Measurements from ENCODE around the gene AXL.
"Not testable (repeated sequence)": the region's sequence is repeated elsewhere in the genome, so short reads cannot be mapped to it uniquely, and the experiment has no call there.

Gene AXL

DNA sequence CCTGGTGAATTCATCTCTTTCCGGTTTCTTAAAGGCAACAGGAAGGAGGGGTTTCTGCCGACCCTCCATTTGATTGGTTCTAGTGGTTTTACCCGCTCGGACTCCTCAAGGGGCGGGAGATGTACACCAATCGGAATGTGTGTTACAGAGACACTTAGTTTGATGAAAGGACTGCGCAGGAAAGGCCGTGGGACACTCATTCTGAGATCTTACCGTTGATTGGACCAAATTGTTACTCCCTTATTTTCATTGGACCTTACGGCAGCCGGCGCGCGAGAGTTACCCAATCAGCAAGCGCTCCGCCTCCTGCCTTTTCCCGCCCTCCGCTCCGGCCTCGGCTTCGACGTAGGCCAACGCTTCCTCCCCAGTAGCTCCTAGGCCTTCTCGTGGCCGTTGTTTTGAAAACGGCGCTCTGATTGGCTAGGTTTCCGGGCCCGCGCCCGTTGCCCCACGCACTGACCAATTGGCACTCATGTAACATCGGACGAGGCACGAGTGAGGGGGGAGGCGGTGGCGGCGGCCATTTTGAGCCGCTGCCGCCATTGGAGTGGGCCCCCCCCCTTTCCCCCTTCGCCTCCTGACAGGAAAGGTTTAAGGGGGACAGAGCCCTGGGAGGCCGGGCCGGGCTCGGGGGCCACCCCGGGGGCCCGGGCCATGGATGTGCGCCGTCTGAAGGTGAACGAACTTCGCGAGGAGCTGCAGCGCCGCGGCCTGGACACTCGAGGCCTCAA lies 45.0 kb downstream of the AXL start, which contains the start of gene HNRNPUL1:
HNRNPUL1 (plus strand) TSS at position 523 of the 731 bp plus-strand sequence; CDS start at position 655, 132 bp downstream.
- in situ Hi-C loops (cut with HindIII; ENCODE audit: low pct_ligation_motif_present, low pct_unique_long_range_greater_than_20kb, low sequenced_read_pairs), result no loop called here

DNA sequence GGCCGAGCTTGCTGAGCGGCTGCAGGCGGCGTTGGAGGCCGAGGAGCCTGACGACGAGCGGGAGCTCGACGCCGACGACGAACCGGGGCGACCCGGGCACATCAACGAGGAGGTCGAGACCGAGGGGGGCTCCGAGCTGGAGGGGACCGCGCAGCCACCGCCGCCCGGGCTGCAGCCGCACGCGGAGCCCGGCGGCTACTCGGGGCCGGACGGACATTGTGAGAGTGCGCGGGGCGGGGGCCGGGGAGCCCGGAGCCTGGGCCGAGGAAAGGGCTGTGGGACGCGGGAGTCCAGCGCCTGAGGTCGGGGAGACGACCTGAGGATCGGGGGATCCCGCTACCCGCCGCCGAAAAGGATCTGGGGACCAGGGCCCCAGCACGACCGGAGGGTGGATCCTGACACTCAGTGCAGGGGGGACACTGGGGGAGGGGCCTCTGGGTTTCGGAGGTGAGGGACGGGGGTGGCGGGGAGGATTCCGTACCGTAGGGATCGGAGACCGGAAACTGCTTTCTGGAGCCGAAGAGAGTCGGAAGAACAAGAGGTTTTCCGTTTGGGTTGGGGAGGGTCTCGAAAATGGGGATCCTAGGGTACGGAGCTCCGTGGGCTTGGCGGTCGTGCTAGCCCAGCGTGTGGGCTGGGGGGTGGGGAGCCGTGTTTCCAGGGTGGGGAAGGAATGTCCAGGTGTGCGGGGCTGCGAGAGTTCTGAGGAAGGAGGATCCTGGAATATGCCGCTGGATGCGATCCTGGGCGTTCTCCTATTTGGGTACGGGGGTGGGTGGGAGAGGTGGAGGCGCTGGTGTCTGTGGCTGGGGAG lies 45.8 kb downstream of the AXL start:
- DNase-seq, result peak; percentile 44
- in situ Hi-C loops (cut with HindIII; ENCODE audit: low pct_ligation_motif_present, low pct_unique_long_range_greater_than_20kb, low sequenced_read_pairs), result no loop called here

More for the DNA sequence above, 45.0 kb downstream of the AXL start, which contains the start of gene HNRNPUL1:
- peak; percentile 99 for DNase-seq

DNA sequence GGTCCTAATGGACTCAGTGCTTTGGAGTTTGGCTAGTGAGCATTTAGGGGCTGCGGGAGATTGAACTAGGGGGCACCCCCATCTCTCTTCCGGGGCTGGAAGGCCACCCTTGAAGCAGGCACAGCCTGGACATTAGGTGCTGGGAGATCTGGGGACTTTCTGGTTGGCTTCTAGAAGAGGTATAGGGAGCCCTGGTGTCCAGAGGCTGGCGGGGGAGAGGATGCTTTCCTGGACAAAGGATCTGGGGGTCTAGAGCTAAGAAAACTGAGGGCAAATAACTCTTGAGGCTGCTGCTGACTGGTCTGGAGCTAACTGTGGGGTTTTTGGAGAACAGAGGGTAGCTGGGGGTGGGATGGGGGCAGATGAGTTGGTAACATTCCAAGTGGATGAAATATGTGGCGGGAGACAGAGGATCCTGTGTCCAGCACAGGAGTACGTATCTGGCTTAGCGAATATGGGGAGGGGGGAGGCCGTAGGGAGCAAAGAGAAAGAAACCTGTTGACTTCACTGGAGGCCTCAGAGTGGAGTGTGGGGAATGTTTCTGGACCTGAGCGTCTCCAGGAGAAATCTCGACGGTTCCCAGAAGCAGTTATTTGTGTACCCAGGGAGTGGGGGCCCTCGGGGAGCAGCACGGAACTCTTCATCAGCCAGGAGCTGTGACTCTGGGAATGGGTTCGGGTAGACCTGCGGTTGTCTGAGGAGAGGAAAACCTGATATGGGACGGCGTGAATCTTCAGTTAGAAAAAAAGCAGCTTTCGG lies 46.6 kb downstream of the AXL start:
- in situ Hi-C loops (cut with HindIII; ENCODE audit: low pct_ligation_motif_present, low pct_unique_long_range_greater_than_20kb, low sequenced_read_pairs), result no loop called here
- DNase-seq, result no peak

DNA sequence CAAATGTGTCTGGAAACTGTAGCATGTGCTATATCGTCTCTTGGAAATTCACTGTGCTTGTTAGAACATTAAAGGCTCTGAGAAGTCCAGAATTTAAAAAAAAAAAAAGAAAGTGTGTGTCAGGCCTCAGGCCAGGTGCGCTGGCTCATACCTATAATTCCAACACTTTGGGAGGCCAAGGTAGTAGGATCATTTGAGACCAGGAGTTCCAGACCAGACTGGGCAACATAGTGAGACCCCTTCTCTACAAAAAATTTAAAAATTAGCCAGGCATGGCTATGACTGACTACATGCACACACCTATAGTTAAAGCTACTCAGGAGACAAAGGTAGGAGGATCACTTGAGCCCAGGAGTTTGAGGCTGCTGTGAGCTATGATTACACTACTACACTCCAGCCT lies 50.0 kb downstream of the AXL start:
- in situ Hi-C loops (cut with HindIII; ENCODE audit: low pct_ligation_motif_present, low pct_unique_long_range_greater_than_20kb, low sequenced_read_pairs), result no loop called here

DNA sequence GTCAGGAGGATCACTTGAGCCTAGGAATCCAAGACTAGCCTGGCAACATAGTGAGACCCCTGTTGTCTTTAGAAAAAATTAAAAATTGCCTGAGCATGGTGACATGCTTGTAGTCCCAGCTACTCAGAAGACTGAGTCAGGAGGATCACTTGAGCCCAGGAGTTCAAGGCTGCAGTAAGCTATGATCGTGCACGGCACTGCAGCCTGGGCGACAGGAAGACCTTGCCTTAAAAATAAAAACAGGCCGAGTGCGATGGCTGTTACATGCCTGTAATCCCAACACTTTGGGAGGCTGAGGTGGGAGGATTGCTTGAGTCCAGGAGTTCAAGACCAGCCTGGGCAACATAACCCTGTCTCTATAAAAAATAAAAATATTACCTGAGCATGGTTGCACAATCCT lies 50.5 kb downstream of the AXL start:
- in situ Hi-C loops (cut with HindIII; ENCODE audit: low pct_ligation_motif_present, low pct_unique_long_range_greater_than_20kb, low sequenced_read_pairs), result no loop called here
- DNase-seq, result no peak

More for the DNA sequence above, 50.0 kb downstream of the AXL start:
- DNase-seq, result no peak

DNA sequence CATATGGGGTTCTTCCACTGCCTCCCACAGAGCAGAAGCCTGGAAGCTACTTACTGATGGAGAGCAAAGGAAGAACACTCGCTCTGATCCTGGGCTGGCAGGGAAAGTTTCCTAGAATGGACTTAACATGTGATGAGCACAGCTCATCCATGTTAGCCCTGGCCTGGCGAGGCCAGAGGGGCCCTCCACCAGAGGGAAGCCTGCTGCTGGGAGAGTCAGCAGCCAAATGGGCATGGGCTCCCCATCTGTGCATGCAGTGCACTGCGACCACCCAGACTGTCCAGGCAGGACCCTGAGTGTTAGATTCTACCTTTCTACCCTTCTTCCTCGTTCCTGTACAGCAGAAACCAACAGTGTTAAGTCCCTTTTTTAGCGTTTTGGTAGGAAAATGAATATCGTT lies 54.1 kb downstream of the AXL start:
- no peak for DNase-seq
- in situ Hi-C loops (cut with HindIII; ENCODE audit: low pct_ligation_motif_present, low pct_unique_long_range_greater_than_20kb, low sequenced_read_pairs), result no loop called here

DNA sequence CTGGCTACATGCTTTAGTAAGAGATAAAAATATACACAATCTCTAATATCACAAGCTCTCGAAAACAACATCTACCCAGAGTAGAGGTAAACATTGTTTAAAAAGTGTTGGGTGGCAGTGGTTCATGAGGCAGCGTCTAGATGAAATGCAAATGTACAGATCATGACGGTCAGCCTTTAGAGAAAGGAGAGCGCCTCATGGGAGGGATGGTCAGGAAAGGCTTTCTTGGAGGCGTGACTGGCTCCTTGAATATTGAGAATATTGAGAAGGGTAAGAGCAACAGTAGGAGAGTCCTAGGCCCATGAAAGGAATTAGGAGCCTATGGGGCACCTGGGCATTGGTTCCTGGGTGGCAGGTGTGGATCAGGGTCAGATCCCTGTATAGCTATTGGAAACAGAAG lies 55.8 kb downstream of the AXL start:
- in situ Hi-C loops (cut with HindIII; ENCODE audit: low pct_ligation_motif_present, low pct_unique_long_range_greater_than_20kb, low sequenced_read_pairs), result no loop called here
- no peak for DNase-seq

DNA sequence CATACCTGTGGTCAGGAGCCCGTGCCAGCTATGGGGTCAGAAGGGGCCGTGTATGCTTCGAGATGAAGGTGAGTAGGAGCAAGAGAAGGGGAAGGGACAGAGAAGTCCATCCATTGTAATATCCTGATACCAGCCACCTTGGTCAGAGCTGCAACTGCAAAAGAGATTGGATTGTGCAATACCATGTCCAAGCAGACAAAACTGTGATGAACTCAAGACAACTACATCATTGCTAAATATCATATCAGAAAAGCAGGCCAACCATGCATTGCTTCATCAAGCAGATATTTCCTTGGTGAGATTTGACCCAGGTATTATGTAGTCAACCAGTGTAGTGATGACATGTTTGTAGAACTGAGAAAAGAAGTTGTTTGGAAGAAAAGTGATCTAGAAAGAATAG lies 57.2 kb downstream of the AXL start:
- DNase-seq, result no peak
- in situ Hi-C loops (cut with HindIII; ENCODE audit: low pct_ligation_motif_present, low pct_unique_long_range_greater_than_20kb, low sequenced_read_pairs), result no loop called here

DNA sequence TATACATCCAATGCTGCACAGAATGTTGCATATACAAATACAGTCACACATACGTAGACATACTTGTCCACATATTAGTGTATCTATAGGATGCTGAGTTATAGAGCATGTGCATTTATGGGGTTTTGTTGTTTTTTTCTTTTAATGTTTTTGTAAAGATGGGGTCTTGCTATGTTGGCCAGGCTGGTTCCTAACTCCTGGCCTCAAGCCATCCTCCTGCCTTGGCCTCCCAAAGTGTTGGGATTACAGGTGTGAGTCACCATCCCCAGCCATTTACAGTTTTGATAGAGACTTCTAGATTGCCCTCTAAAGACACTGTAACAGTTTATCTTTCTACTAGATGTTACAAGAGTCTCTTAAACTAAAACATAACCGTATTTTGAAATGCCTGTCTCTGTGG lies 59.5 kb downstream of the AXL start:
- in situ Hi-C loops (cut with HindIII; ENCODE audit: low pct_ligation_motif_present, low pct_unique_long_range_greater_than_20kb, low sequenced_read_pairs), result no loop called here
- DNase-seq, result no peak

DNA sequence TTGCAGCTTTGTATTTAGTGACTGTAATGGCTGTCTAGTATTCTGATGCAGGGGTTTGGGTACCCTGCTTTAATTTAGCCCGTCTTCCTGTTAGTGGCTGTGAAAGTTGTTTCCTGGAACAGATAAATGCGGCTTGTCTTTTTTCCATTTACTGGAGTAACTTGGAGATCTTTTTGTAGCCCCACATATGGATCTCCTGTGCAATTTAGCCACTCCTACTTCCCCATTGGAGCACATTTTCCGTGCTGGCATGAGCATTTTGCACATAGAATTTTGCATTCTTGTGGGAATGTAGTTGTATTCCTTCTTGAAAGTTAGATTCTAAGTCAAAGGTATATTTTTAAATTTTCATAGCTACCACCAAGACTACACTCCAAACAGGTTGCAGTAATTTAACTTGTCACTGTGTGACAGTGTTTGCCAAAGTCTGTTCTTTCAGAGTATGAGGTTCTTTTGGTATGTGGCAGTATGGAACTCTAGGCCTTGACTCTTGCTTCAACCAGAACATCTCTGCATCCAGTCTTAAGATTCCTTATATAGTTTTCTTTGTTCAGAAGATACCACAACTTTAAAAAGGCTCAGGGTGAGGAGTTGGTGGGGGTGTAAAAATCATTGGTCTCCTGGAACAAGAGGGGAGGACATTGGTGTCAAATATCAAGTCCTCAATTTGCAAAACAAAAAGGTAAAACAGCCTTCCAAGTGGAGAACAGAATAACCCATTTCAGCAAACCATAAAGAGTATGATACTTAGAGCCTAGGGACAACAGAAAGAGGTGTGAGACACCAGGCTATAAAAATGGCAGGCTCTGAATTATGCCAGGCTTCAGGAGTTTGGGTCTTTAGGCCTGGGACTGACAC lies 69.9 kb downstream of the AXL start:
- DNase-seq, result no peak
- in situ Hi-C loops (cut with HindIII; ENCODE audit: low pct_ligation_motif_present, low pct_unique_long_range_greater_than_20kb, low sequenced_read_pairs), result no loop called here

DNA sequence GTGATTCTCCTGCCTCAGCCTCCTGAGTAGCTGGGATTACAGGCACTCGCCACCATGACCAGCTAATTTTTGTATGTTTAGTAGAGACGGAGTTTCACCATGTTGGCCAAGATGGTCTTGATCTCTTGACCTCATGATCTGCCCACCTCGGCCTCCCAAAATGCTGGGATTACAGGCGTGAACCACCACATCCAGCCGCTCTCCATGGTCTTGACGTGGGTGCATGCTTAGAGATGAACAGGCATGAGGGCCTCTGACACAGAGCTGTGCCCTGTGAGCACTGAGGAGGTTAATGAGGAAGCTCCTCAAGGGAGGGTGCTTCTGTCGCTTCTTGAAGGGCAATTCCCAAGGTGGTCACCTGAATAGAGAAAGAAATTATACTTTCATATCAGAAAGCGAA lies 70.8 kb downstream of the AXL start:
- DNase-seq; in situ Hi-C loops (cut with HindIII; ENCODE audit: low pct_ligation_motif_present, low pct_unique_long_range_greater_than_20kb, low sequenced_read_pairs): not testable (repeated sequence)

DNA sequence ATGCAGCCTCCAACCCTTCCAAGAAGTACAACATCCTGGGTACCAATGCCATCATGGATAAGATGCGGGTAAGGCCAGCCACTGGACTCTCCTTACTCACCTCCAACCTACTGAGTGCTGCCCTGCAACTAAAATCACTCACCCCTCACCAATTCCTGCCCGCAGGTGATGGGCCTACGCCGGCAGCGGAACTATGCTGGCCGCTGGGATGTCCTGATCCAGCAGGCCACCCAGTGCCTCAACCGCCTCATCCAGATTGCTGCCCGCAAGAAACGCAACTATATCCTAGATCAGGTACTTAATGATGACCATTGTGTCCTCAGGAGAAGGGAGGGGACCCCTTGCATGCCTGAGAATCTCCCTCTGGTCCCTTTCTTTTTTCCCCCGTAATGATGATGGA lies 75.4 kb downstream of the AXL start:
- in situ Hi-C loops (cut with HindIII; ENCODE audit: low pct_ligation_motif_present, low pct_unique_long_range_greater_than_20kb, low sequenced_read_pairs), result no loop called here
- DNase-seq, result no peak

DNA sequence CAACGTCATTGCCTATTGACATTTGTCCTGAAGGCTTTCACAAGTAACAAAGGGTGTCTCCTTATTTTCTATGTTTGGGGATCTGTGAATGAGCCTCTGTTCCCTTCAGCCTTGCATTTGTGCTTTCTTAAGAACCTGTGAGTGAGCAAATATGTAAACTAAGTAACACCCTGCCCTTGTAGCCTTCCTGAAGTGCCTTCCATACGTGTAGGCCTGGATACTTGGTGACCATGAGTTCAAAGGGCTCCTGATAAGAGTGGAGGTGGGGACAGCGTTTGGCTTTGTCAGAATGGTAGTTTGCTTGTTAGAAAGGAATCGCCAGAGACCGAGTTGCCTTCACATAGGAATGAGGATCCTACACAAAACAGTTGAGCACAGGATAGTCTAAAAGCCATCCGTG lies 76.5 kb downstream of the AXL start:
- DNase-seq, result no peak
- in situ Hi-C loops (cut with HindIII; ENCODE audit: low pct_ligation_motif_present, low pct_unique_long_range_greater_than_20kb, low sequenced_read_pairs), result no loop called here

DNA sequence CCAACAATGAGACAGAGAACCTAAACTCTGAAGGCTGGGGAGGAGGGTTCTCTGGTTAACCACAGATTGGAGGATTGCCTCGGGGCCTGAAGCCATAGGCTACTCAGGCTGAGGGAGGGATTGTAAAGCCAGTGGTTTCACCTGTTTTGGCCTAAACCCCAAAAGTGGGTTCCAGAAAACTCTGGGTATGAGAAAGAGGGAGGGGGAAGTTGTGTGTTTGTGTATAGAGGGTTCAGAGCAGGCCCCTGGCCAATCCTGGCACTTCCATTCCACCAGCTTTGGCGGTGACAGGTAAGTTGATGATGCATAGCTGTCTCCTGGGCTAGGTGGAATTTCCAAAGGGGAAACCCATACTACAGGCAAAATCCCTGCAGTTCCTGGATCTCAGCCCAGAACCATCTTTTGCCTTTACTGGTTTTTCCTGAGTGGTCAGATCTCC lies 77.4 kb downstream of the AXL start:
- no peak for DNase-seq
- in situ Hi-C loops (cut with HindIII; ENCODE audit: low pct_ligation_motif_present, low pct_unique_long_range_greater_than_20kb, low sequenced_read_pairs), result no loop called here

DNA sequence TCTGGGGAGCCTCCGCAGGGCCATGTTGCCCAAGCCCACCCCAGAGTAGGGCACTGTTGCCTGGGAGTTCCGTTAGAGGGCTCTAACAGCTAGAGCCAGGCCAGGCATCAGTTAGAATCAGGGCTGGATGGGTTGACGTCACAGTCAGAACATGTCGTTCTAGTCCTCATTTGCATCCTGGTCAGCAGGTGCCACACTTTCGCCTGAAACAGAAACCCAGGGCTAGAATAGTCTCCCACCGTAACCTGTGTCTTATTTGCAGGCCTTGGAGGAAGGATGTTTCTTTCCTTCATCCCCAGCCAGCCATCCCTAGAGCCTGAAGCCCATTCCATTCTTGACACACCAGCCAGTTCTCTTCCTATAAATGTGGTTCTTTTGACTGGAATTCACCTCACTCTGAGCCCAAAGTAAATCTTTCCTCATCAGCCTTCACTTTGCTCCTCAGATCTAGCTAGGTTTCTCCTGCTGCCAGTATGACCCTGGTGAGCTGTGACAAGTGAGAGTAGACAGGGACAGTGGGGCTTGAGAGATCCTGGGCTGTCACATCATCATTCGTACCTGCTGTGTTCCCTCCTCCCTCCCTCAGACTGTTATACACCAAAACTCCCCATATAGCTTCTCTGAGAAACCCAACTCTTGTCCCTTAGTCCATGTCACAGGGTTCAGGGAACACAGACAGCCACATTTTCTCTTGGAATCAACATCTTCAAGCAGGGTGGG lies 78.8 kb downstream of the AXL start:
- no peak for DNase-seq

DNA sequence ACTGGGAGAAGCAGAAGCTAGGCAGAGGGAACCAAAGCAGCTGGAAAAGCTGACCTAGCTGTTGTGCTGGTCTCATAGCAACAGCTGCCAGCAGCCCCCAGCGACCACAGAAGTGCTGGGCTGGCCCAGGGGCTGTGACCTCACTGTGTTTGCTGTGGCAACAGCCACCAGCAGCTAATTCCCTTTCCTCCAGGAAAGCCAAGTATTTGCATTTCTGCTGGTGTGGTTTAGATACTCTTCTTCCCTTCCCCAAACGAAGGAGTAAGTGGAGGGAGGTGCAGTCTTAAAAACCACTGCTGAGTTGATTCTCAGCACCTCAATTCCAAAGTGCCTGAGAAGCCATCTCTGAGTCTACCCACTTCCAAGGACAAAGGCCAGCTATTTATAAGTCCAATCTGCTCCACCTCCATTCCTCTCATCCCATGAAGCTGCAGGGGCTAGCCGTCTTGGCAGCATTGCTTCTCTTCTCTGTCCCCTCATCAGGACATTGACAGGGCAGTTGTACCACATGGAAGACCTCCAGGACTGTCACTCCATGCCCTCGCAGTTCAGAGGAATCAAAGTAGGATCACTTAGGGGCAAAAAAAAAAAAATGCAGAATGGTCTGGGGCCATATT lies 79.4 kb downstream of the AXL start:
- DNase-seq, result peak; percentile 24

More for the DNA sequence above, 78.8 kb downstream of the AXL start:
- in situ Hi-C loops (cut with HindIII; ENCODE audit: low pct_ligation_motif_present, low pct_unique_long_range_greater_than_20kb, low sequenced_read_pairs), result no loop called here

DNA sequence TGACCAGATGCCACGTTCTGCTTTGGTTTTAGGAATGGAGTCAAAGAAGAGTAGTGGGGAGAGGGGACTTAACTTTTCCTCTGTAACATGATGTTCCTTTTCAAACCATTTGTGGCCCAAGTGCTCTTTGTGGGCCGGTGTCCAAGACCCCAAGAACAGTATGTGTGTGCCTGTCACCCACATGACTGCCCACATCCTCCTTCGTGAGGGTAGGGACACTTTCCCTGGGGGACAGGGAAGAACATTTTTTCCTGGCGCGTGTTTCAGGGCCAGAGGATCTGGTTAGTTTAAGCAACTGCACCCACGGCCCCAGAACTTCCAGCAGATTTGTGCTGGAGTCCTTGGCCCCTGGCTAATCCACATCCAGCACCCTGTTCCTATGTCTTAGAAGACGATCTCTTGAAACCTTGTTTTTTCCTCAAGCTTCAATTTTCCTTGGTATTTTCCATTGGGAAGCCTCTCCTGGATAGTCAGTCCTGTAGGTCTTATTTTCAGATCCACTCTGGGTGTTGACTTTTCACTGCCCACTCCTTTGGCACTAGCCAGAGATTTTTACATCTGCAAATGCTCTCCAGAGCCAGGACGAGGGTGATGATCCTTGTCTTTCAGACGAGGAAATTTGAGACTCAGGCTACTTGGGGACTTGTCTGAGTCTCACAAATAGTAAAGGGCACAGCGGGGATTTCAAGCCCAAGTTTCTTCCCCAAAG lies 80.2 kb downstream of the AXL start:
- in situ Hi-C loops (cut with HindIII; ENCODE audit: low pct_ligation_motif_present, low pct_unique_long_range_greater_than_20kb, low sequenced_read_pairs), result no loop called here
- DNase-seq, result no peak

More for the DNA sequence above, 79.4 kb downstream of the AXL start:
- in situ Hi-C loops (cut with HindIII; ENCODE audit: low pct_ligation_motif_present, low pct_unique_long_range_greater_than_20kb, low sequenced_read_pairs), result no loop called here
